HG03460 (cell line): ENCODE data around the gene PLA2G4D.

Experiments
- ATAC-seq: cut with Tn5 transposase; IDR thresholded peaks from one replicate; pipeline ENCODE4 v1.9.1; 2021; ENCODE audit not compliant: unreplicated experiment

PLA2G4D gene

DNA sequence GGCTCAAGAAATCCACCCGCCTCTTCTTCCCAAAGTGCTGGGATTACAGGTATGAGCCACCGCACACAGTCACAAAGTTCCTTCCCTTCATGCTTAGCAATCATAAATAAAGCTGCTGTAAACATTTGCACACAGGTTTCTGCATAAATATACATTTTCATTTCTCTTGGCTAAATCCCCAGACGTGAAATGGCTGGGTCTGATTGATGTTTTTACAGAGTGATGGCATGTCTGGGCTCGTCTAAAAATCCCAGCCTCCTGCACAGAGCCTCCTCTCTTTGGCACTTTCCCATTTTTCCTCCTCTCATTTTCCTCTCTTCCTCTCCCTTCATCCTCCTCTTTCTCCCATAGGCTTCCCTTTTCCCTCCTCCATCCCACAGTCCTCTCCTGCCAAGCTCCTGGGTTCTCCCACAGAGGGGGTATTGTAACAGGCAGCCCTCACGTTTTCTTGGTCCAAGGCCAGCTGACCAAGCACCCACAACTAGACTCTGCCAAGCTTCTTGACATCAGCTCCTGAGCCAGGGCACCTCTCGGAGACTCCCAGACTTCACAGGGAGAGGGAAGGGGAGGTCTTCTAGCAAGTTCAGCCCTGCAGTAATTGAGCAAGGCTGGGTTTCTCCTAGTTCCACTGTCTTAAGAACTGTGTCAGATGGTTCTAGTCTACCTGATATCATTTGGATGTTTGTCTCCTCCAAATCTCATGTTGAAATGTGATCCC lies 63.0 kb downstream of the PLA2G4D start:
- ATAC-seq: no peak

DNA sequence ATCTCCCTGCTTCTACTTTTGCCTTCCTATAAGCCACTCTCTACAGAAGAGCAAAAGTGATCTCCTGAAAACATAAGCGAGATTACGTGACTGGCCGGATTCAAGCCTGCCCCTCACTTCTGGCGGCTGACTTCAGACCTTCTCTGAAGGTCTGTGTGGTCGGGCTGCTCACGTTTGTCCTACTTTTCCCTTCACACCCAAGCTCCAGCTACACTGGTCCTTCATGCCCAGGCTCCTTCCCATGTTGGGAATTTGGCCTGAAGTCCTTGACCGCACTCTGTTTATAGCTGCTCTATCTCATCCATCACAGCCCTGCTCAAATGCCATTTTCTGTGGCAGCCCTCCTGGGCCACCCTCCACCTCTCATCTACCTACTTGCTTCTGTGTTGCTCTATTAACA lies 66.8 kb downstream of the PLA2G4D start:
- ATAC-seq: no peak

DNA sequence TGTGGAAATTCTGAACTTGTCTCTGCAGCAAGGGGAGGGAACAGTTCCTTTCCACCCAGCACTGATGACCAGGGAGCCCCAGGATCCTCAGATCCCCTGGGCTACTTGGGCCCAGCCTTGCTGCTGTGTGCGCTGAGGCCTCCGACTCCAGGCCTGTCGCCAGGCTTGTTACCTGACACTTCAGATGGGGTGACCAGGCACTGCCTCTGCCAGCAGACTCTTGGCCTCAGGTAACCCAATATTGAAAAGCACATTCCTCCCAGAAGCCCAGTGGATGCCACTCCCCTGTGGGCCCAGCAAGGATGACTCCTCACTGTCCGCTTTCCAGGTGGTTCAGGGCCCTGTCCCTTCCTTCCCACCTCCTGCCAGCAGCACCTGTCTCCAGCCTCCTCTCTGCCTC lies 70.1 kb downstream of the PLA2G4D start:
- ATAC-seq: no peak

DNA sequence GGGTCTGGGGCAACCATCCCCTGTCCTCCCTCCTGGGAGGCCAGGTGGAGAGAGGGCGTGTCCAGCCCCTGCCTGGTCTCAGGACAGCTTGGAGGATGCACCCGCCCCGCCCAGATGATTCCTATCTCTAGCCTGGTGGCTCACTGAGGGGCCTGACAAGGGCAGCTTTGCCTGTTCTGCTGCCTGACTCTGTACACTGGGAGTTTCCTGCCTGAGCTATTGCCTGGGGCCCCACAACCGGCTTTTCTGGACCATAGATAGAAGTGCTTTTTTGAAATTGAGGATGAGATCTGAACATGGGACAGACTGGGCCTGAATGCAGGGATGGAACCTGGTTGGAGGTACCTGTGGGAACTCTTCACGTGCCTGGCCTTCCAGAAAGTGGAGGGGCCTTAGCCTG lies 72.8 kb downstream of the PLA2G4D start:
- no peak for ATAC-seq

DNA sequence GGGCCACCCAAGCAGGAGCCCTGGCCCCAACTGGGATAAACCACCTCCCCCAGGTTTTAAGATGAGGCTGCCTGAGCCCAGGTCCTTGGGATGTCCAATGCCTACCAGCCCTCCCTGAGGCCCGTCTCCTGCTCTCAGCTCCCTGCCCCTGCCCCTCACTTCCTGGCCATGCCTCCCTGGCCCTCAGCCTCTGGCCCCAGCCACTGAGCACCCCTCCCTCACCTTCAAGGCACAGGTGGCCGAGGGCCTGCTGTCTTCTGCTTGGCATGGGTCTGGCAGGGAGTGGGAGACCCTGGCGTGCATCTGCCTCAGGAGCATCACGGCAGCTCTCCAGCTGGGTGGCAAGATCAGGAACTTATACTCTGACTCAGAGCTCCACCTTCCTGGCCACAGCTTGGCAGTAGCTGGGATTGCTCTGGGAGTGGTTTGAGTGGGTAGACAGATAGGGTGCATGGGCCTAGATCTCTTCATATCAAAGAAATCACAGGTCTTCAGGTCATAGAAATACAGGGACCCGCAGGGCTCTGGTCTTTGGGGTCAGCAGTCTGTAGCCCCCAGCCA lies 73.6 kb downstream of the PLA2G4D start, which contains the start of gene PLA2G4E:
TSS of gene PLA2G4E (minus strand) at position 330 of the 561 bp plus-strand sequence. CDS start at position 318, 12 bp downstream.
- ATAC-seq: no peak

DNA sequence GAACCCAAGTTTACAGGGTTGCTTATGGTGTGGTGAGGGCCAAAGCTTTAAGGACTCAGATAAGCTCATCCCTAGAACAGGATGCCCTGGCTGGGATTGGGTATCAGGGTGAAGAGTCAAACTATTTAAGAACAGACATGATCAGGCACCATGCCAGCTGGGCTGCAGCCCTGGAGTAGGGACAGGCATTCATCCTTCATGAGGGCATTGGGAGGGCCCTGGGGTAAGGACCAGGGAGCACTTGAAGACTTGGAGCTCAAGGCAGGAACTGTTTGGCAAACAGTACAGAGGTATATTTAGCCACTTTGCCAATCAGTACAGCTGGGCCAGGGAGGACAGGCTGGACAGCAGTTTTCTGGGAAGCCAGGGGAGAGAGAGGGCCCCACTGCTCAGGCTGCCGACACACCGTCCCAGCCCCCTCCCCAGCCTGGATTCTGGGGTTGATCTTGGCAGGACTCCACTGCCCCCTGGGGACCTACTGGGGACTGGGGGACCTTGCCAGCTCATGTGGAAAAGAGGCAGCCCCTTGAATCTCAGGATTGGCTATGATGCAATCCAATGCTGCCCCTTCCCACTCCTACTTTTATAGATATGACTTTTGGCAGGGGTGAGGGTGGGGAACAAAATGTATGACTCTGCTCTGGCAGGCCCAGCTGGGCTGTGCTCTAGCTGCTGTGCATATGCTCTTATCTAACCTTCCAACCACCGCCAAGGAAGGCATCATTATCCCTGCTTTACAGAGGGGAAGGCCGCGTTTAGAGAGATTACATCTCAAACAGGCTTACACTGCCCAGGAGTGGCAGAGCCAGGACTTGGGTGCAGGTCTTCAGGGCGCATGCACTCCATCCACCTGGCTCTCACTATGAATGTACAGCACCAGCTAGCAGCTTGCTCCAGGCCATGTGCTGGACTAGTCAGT lies 75.8 kb downstream of the PLA2G4D start:
- ATAC-seq: no peak
